Erythroblast (primary cell): ENCODE results near the gene NUP210.

ENCODE experiments used
- DNase-seq, 2 experiments: peaks; one replicate each; lab custom pipeline; 2025; lab: John Stamatoyannopoulos, UW
- GATA1 ChIP-seq: IDR thresholded peaks from 2 replicates; pipeline ENCODE4 v1.6.1; 2011; ENCODE audit warnings: low read depth, mild to moderate bottlenecking, control low read depth, low read length, moderate library complexity
- POLR2A ChIP-seq: IDR thresholded peaks from 2 replicates; pipeline ENCODE4 v1.6.1; 2011; ENCODE audit warnings: mild to moderate bottlenecking, low read length

The NUP210 gene

DNA sequence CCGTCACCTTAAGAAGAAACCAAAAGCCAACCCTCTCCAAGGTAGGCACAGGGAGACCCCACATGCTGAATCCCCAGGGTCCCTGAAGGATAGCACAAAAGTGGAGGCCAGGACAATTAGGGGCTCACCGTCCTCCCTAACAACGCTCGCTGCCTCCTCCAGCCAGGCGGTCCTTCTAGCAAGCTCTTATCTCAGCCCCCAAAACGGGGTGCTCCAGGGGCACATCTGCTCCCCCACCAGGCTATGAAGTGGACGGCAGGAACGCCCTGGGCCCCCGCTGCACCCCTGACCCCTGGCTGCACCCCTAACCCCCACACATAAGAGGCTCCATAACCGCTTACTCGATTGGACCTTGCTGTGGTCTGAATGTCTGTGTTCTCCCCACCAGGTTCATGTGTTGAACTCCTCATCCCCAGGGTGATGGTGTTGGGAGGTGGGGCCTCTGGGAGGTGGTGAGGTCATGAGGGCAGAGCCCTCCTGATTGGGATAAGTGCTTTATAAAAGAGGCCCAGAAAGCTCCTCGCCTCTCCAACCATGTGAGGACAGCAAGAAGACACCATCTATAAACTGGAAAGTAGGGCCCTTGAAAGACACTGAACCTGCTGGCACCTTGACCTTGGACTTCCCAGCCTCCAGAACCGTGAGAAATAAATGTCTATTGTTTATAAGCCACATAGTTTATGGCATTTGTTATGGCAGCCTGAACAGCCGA, 153.3 kb downstream of the NUP210 start:
- TF ChIP-seq GATA1, result no peak
- no peak for TF ChIP-seq POLR2A
- DNase-seq, result no peak
